HG03460 (cell line): ENCODE measurements around the gene ATP2A3.
"Not testable (repeated sequence)": the region's sequence is repeated elsewhere in the genome, so short reads cannot be mapped to it uniquely, and the experiment has no call there.

Experiments
- ATAC-seq: cut with Tn5 transposase; IDR thresholded peaks from one replicate; pipeline ENCODE4 v1.9.1; 2021; ENCODE audit not compliant: unreplicated experiment

Gene ATP2A3

GRCh38 chr17:3956983-3957382 lies 7.3 kb downstream of the ATP2A3 start:
- ATAC-seq = no peak

DNA sequence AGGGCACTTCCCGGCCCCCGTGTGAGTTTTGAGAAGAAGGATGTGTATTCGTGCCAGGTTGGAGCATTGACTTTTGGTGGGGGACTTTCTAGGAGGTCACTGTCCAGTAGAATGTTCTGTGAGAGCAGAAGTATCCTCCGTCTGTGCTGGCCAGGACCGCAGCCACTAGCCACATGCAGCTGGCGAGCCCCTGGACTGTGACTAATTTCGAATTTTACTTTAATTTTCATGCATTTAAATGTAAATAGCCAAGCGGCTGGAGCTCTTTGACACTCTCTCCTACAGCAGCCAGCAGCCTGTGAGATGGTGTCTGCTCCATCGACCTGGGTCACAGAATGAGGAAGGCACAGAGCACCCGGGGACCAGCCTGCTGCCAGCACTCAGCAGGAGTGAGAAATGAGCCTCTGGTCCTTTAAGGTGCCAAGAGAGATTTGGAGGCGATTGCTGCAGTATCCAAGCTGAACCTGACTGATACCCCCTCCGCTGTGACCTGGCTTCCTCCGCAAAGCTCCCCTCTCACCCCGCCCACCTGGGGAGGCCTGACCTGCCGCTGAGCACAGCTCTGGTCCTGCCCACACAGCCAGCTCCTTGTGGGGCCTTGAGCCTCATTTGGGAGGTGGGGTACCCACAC lies 7.8 kb downstream of the ATP2A3 start:
- ATAC-seq = no peak

- ATAC-seq = no peak
Observed at GRCh38 chr17:3955673-3955988, 8.6 kb downstream of the ATP2A3 start.

DNA sequence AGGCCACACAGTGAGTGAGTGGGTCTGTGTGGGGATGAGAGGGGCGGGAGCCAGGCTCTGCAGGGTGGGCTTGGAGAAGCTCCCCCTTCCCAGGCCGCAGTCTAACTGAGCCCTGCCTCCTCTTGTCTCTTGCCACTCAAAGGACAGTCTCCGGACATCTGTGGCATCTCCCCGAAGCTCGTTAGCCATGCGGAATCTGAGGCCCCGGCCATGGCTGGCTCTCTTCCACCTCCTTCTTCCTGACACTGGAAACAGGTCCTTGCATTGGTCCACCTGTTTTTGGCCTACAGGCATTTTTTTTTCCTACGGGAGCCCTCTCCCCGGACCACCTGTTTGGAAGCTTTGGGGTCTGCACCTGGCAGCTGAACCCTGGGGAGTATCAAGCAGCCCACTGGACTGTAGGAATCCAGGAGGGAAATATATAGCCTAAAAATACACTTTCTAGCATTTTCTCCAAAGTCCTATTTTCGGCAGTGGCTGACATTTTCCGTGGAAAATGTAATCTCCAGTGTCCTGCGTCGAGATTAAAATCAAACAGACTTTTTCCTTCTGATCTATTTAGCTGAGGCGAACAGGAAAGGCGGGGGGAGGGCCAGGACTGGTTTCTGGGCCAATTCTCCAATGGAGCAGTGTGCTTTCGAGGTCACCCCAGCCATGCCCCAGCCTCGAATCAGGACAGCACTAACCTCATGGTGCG lies 9.1 kb downstream of the ATP2A3 start:
- ATAC-seq = no peak

DNA sequence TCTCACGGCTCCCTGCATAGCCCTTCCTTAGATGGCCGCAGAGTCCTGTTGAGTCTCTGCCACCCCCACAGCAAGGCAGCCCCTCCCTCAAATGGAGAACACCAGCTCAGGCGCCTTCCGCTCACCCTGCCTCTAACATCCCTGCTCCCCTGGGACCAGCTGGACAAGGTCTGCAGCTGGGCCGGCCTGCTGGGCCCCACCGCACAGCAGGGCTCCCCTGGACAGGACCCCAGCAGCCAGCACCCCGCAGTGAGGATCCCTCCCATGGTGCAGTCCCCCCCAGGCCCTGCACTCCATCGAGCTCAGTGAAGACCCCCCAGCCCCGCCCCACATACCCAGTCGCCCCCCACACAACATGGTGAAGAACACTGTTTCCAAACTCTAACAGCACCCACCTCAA lies 10.2 kb downstream of the ATP2A3 start:
- ATAC-seq = no peak

- no peak for ATAC-seq
Observed at GRCh38 chr17:3953542-3953941, 10.7 kb downstream of the ATP2A3 start.

DNA sequence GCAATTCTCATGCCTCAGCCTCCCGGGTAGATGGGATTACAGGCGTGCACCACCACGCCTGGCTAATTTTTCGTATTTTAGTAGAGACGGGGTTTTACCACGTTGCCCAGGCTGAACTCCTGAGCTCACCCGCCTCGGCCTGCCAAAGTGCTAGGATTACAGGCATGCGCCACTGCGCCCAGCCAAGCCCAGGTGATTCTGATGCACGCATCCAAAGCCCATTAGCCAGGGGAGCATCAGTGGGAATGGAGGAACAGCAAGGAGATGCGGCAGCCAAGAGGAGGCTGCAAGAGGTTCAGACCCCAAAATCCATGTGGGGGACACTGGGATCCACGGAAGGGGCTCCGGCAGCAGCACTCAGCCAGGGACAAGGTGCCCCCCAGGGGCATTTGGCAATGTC lies 12.1 kb downstream of the ATP2A3 start:
- no peak for ATAC-seq

- no peak for ATAC-seq
Observed at GRCh38 chr17:3951420-3951819, 12.8 kb downstream of the ATP2A3 start.

DNA sequence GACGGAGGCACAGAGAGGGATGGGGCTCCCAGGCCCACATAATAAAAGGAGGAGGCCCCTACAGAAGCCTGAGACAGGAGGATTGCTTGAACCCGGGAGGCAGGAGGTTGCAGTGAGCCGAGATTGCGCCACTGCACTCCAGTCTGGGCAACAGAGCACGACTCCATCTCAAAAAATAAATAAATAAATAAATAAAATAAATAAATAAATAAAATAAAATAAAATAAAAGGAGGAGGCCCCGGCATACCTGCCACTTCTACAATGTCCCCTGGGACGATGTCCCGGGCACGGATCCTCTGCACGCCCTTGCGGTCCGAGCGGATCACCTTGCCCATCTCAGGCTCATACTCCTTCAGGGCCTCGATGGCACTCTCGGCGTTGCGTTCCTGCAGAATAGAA lies 13.2 kb downstream of the ATP2A3 start:
- no peak for ATAC-seq

DNA sequence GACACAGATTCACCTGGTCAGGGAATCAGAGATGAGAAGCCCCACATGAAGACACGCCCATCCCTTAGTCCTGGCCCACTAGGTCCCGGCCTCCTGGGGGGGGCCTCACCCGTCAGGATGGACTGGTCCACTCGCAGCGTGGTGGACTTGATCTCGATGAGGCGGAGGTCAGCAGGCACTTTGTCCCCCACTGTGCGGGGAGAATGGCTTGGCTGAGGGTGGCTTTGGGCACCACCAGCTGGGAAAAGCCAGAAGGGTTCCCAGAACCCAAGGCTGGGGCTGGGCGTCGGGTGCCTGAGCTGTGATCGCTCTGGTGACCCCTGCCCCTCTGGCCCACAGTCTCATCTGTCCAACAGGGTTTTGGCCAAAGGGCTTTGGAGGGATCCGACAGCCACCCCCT lies 13.7 kb downstream of the ATP2A3 start:
- no peak for ATAC-seq

DNA sequence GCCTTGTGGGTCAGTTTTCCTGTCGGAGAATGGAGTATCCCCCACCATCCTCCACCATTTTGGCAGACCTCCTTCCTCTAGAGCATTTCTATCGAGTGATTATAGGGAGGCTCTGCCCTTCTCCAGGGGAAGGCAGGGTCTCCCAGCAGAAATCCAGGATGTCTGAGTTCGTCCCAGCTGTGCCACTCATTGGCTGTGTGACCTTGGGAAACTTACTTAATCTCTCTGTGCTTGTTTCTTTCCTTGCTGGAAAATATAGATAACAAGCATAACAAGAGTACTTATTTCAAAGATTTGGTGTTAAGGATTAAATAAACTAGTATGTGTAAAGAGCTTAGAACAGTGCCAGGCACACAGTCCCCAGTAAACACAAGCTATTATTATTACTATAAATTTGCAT lies 14.8 kb downstream of the ATP2A3 start:
- ATAC-seq = no peak

DNA sequence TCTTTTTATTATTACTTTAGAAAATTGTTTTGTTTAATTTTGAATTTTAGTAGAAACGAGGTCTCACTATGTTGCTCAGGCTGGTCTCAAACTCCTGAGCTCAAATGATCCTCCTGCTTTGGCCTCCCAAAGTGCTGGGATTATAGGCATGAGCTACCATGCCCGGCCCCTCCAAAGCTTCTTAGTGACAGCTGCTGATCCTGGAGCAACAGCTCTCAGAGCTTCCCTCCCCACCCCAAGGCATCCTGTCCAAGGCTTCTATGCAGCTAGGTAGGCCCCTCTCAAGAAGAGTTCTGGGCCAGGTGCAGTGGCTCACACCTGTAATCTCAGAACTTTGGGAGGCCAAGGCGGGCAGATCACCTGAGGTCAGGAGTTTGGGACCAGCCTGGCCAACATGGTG lies 15.7 kb downstream of the ATP2A3 start:
- not testable (repeated sequence) for ATAC-seq

DNA sequence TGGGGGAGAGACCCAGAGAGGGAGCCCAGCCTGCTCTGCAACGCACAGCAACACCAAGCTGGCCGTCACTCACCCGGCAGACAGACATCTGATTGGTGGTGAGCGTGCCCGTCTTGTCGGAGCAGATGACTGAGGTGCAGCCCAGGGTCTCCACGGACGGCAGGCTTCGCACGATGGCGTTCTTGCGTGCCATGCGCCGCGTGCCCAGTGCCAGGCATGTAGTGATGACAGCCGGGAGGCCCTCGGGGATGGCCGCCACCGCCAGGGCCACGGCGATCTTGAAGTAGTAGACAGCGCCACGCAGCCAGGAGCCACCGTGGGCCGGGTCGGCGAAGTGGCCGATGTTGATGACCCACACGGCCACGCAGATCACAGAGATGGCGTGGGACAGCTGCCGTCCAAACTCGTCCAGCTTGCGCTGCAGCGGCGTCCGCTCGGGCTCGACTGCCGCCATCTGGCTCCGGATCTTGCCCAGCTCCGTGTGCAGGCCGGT lies 16.9 kb downstream of the ATP2A3 start:
- no peak for ATAC-seq

- ATAC-seq = no peak
Observed at GRCh38 chr17:3946711-3947235, 17.5 kb downstream of the ATP2A3 start.

GRCh38 chr17:3944485-3945388 lies 19.5 kb downstream of the ATP2A3 start:
- ATAC-seq = no peak

- ATAC-seq = no peak
Observed at GRCh38 chr17:3943240-3943891, 20.9 kb downstream of the ATP2A3 start.

GRCh38 chr17:3940965-3941698 lies 23.1 kb downstream of the ATP2A3 start:
- no peak for ATAC-seq

DNA sequence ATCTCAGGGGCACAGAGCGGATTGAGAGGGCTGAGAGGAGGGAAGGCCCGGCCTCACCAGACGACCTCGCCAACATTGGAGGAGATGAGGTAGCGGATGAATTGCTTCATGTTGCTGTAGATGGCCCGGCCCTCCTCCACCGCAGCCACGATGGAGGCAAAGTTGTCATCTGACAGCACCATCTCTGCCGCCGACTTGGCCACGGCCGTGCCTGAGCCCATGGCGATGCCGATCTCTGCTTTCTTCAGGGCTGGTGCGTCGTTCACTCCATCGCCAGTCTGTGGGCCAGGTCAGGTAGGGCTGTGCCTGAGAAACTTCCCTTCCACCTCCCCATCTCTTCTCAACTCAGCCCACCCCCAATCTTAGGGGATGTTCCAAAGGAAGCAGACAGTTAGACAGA lies 26.9 kb downstream of the ATP2A3 start:
- ATAC-seq = no peak

DNA sequence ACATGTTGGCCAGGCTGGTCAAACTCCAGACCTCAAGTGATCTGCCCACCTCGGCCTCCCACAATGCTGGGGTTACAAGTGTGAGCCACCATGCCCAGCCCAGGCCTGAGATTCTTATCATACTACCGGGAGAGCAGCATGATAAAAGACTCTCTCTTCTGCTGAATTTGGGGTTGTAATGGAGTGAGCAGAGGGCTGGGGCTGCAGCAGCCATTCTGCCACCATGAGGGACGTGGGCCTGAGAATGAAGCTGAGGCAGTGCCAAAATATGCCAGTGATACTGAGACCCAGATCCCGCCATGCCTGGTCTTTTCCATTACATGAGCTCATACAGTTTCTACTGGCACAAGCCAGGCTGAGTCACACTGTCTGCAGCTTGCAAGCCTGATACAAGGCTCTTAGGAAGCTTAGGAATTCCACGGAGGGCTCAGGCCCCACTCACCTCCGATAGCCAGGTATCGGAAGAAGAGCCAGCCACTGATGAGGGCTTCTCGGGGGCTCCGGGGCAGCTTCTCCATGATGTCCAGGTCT lies 28.3 kb downstream of the ATP2A3 start:
- ATAC-seq = no peak

GRCh38 chr17:3935140-3935542 lies 29.1 kb downstream of the ATP2A3 start:
- no peak for ATAC-seq
